Kidney (tissue), 22 donors: ENCODE data around the gene MEGF6. TPM values are rescaled to one million over a fixed set of nuclear protein-coding genes. Genes with fewer than 3 reads are reported as not detected.

Experiments used
- DNase-seq, 5 donors: peaks; one replicate each; pipeline ENCODE4 v3.0.0-alpha.2; 2013 to 2020
- FAIRE-seq: peaks from 2 replicates; lab custom pipeline; 2012; peaks lifted over from hg19 to GRCh38; lab: Jason Lieb, UNC
- H3K27ac ChIP-seq, 2 donors: one replicate each; pipeline ENCODE4 v1.7.0; 2013; ENCODE audit warnings: low read depth in 2 of 2, low read length in 2 of 2, inconsistent platforms in 1 of 2
- H3K27me3 ChIP-seq: one replicate; pipeline ENCODE4 v1.7.1; 2013; ENCODE audit warnings: low read length, inconsistent platforms; ENCODE audit not compliant: control insufficient read depth, insufficient read depth
- H3K36me3 ChIP-seq, 3 donors: one replicate each; pipeline versions ENCODE4 v1.7.0 to v1.7.1; 2013; ENCODE audit warnings: low read length in 3 of 3, control low read depth in 1 of 3, inconsistent platforms in 1 of 3; ENCODE audit not compliant: insufficient read depth in 3 of 3, control insufficient read depth in 2 of 3
- H3K4me1 ChIP-seq, 3 donors: one replicate each; pipeline versions ENCODE4 v1.7.0 to v1.7.1; 2013; ENCODE audit warnings: low read length in 3 of 3, inconsistent platforms in 1 of 3, low read depth in 1 of 3; ENCODE audit not compliant: control insufficient read depth in 2 of 3, insufficient read depth in 2 of 3
- H3K4me3 ChIP-seq, 3 donors: one replicate each; pipeline versions ENCODE4 v1.7.0 to v1.8.1; 2013; ENCODE audit warnings: low read length in 3 of 3, control low read depth in 1 of 3, inconsistent platforms in 1 of 3
- H3K9ac ChIP-seq, 3 donors: one replicate each; pipeline versions ENCODE4 v1.7.0 to v1.7.1; 2013; ENCODE audit warnings: low read length in 3 of 3, control low read depth in 1 of 3, inconsistent platforms in 1 of 3
- H3K9me3 ChIP-seq, 3 donors: one replicate each; pipeline versions ENCODE4 v1.7.0 to v1.7.1; 2013; ENCODE audit warnings: low read length in 3 of 3, control low read depth in 1 of 3, inconsistent platforms in 1 of 3; ENCODE audit not compliant: control insufficient read depth in 2 of 3, insufficient read depth in 1 of 3
- intact Hi-C: fragments of 100-400 bp; cut with DNase I; formaldehyde crosslinking; loops from one replicate; pipeline ENCODE4 v1.11.1; 2022
- long read RNA-seq, 10 donors: library from polyadenylated mRNA in 1 of 10; unstranded in 1 of 10; transcript quantifications; one replicate each; pipeline ENCODE4 v2.0.0 and lab custom pipeline, GENCODE V29; 2021 to 2026
- polyA plus RNA-seq: library from polyadenylated mRNA; stranded (reverse); fragments of 350-450 nt; fragmentation: Illumina TruSeq; extraction: RNeasy Lipid Tissue Mini Kit (QIAGEN cat#74804); gene quantifications from one replicate; pipeline ENCODE4 v1.2.3, GENCODE V29; 2014; ENCODE audit warnings: low read depth, low replicate concordance; ENCODE audit not compliant: insufficient read depth
- total RNA-seq: library from RNA; stranded (reverse); fragmentation: NEBNext Ultra II Directional; extraction: Animal tissue kit (Norgen Biotek cat#: 25700); gene quantifications from one replicate; pipeline ENCODE4 v1.2.1, GENCODE V29; 2021
- TF ChIP-seq, protein P1 (sequence below): IDR thresholded peaks from 3 replicates; pipeline ENCODE4 v1.5.1; 2012; ENCODE audit warnings: mild to moderate bottlenecking, moderate library complexity, borderline replicate concordance; ENCODE audit not compliant: insufficient read depth; ENCODE audit errors: extremely low read depth
- donor health status: control.
- donor health status: control.
- donor health status: control.
- donor health status: control.
- donor health status: control.
- donor health status: DM: yes; HTN: yes; CAD: no.
- donor health status: Normal renal cell carcinoma (clear cell type).

Gene MEGF6, protein sequence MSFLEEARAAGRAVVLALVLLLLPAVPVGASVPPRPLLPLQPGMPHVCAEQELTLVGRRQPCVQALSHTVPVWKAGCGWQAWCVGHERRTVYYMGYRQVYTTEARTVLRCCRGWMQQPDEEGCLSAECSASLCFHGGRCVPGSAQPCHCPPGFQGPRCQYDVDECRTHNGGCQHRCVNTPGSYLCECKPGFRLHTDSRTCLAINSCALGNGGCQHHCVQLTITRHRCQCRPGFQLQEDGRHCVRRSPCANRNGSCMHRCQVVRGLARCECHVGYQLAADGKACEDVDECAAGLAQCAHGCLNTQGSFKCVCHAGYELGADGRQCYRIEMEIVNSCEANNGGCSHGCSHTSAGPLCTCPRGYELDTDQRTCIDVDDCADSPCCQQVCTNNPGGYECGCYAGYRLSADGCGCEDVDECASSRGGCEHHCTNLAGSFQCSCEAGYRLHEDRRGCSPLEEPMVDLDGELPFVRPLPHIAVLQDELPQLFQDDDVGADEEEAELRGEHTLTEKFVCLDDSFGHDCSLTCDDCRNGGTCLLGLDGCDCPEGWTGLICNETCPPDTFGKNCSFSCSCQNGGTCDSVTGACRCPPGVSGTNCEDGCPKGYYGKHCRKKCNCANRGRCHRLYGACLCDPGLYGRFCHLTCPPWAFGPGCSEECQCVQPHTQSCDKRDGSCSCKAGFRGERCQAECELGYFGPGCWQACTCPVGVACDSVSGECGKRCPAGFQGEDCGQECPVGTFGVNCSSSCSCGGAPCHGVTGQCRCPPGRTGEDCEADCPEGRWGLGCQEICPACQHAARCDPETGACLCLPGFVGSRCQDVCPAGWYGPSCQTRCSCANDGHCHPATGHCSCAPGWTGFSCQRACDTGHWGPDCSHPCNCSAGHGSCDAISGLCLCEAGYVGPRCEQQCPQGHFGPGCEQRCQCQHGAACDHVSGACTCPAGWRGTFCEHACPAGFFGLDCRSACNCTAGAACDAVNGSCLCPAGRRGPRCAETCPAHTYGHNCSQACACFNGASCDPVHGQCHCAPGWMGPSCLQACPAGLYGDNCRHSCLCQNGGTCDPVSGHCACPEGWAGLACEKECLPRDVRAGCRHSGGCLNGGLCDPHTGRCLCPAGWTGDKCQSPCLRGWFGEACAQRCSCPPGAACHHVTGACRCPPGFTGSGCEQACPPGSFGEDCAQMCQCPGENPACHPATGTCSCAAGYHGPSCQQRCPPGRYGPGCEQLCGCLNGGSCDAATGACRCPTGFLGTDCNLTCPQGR (N-terminal part only)
- total RNA-seq (10.9 TPM), polyA plus RNA-seq (2.8 TPM)
- long read RNA-seq, donor 1: 0 reads
- long read RNA-seq, donor 2: 0 reads
- long read RNA-seq, donor 3, partial matches to known transcripts: 0 of 1 reads
- long read RNA-seq, donor 3, other reads (novel, unspliced or antisense): 0 of 1 reads
- long read RNA-seq, donor 4: 0 reads
- long read RNA-seq, donor 5: 0 reads
- long read RNA-seq, donor 6: 0 reads
- long read RNA-seq, donor 7, partial matches to known transcripts: 11 of 23 reads
- long read RNA-seq, donor 7, other reads (novel, unspliced or antisense): 11 of 23 reads
- long read RNA-seq, donor 8: 0 reads
- long read RNA-seq, donor 9, partial matches to known transcripts: 0 of 1 reads
- long read RNA-seq, donor 9, other reads (novel, unspliced or antisense): 0 of 1 reads
- long read RNA-seq, donor 10: 0 reads

DNA sequence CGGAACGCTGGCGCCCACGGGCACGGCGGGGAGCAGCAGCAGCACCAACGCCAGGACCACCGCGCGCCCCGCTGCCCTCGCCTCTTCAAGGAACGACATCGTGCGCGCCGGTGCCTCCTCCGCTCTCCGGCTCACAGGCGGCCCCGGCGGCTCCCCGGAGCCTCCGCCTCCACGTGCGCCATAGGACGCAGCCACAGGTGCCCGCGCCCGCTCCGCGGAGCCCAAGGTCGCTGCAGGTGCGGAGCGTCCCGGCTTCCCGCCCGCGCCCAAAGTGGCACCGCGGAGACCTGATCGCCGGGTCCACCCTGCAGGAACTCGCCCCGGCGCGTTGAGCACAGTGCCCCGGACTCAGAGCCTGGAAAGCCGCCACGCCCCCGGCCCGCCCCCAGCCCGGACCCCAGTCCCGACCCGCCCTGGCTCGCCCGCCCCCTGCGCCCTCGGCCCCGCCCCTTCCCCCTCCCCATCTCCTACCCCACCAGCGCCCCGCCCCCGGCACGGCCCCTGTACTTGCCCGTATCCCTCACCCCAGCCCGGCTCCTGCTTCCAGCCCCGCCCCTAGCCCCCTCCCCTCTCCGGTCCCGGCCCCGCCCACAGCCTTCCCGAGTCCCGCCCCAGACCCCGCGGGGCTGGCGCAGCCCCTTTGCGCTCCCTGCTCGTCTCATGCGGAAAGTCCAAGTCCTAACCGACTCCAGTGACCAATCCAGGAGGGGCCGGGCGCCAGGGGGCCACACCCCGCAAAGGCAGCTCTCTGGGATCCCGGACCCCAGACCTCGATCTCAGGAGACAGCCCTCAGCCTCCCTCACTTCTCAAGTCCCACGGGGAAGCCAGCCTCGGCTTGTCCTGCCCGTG is at the start of gene MEGF6:
Gene MEGF6 (minus strand): TSS at position 339 of the 850 bp plus-strand sequence. CDS start 240 bp downstream, at position 99.
- peaks cover 0 to 10% (median 0%) of the 10 kb centered on the region in 3 donors for H3K4me1 ChIP-seq
- H3K27me3 ChIP-seq: no peaks in the 10 kb centered on the region
- no peak within 1 kb of the TSS for H3K27ac ChIP-seq
- peak within 1 kb of the TSS in 1 of 3 donors; percentile 28 for H3K4me3 ChIP-seq
- no peak within 1 kb of the TSS for H3K9ac ChIP-seq
- no peak for FAIRE-seq
- intact Hi-C loops: no loop called here
- H3K36me3 ChIP-seq: no peaks in the 10 kb centered on the region
- H3K9me3 ChIP-seq: no peaks in the 10 kb centered on the region
- DNase-seq: peak in 4 of 5 donors; percentile 92 to 98 (median 95)
- TF ChIP-seq, protein P1, sequence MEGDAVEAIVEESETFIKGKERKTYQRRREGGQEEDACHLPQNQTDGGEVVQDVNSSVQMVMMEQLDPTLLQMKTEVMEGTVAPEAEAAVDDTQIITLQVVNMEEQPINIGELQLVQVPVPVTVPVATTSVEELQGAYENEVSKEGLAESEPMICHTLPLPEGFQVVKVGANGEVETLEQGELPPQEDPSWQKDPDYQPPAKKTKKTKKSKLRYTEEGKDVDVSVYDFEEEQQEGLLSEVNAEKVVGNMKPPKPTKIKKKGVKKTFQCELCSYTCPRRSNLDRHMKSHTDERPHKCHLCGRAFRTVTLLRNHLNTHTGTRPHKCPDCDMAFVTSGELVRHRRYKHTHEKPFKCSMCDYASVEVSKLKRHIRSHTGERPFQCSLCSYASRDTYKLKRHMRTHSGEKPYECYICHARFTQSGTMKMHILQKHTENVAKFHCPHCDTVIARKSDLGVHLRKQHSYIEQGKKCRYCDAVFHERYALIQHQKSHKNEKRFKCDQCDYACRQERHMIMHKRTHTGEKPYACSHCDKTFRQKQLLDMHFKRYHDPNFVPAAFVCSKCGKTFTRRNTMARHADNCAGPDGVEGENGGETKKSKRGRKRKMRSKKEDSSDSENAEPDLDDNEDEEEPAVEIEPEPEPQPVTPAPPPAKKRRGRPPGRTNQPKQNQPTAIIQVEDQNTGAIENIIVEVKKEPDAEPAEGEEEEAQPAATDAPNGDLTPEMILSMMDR: no peak

DNA sequence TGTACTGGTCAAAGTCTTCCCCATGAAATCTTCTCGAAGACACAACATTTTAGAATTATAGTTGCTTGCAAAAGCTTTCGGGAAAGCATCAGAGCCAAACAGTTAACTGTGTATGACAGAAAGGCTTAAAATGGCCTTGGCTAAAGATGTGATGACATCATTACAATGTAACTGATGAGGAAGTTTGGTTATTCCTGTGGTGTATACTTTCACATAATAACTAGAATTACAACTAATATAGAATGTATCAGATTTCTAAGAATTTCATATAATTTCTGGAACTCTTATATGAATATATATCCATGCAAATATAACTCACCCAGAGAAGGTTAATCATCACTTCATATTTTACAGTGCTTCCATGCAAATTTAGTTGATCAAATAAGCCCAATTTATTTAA is 49.4 kb upstream of the MEGF6 start:
- intact Hi-C loops: no loop called here
- Histone ChIP-seq H3K36me3 (no peaks in the 10 kb centered on the region), H3K9me3 (no peaks in the 10 kb centered on the region), H3K27ac (no peak overlapping the region), H3K4me1 (no peaks in the 10 kb centered on the region), H3K4me3 (no peak overlapping the region), H3K9ac (no peak overlapping the region), H3K27me3 (peaks cover 7% of the 10 kb centered on the region)
- DNase-seq: no peak
- TF ChIP-seq, protein P1: no peak
- FAIRE-seq: no peak
